Muscle layer of duodenum (tissue), 2 donors: ENCODE measurements around the gene PCID2.
"Not testable (repeated sequence)": the region's sequence is repeated elsewhere in the genome, so short reads cannot be mapped to it uniquely, and the experiment has no call there.

Source experiments
- H3K27ac ChIP-seq: one replicate; pipeline ENCODE4 v1.7.0; 2013; ENCODE audit warnings: mild to moderate bottlenecking, low read length
- H3K27me3 ChIP-seq: one replicate; pipeline ENCODE4 v1.7.0; 2013; ENCODE audit warnings: low read depth, mild to moderate bottlenecking, control low read depth, low read length
- H3K36me3 ChIP-seq, 2 donors: one replicate each; pipeline ENCODE4 v1.7.0; 2013; ENCODE audit warnings: low read length in 2 of 2, control low read depth in 1 of 2, mild to moderate bottlenecking in 1 of 2; ENCODE audit not compliant: insufficient read depth in 2 of 2, control insufficient read depth in 1 of 2
- H3K4me1 ChIP-seq, 2 donors: one replicate each; pipeline ENCODE4 v1.7.0; 2013; ENCODE audit warnings: low read length in 2 of 2, mild to moderate bottlenecking in 2 of 2, control low read depth in 1 of 2, moderate library complexity in 1 of 2; ENCODE audit not compliant: insufficient read depth in 2 of 2, control insufficient read depth in 1 of 2
- H3K4me3 ChIP-seq, 2 donors: one replicate each; pipeline ENCODE4 v1.7.0; 2013; ENCODE audit warnings: low read length in 2 of 2, low read depth in 1 of 2, mild to moderate bottlenecking in 1 of 2
- H3K9me3 ChIP-seq, 2 donors: one replicate each; pipeline ENCODE4 v1.7.0; 2013; ENCODE audit warnings: low read length in 2 of 2, control low read depth in 1 of 2, mild to moderate bottlenecking in 1 of 2; ENCODE audit not compliant: control insufficient read depth in 1 of 2
- donor health status: healthy.

Gene PCID2

GRCh38 chr13:113208421-113209335 lies at the start of gene PCID2:
TSS of gene PCID2 (minus strand) at chr13:113208669. CDS start at chr13:113208634, 35 bp downstream.
- peak within 1 kb of the TSS; percentile 79 for H3K27ac ChIP-seq
- peak within 1 kb of the TSS; percentile 86 to 95 for H3K4me3 ChIP-seq
- H3K9me3 ChIP-seq: no peaks in the 10 kb centered on the region
- peaks cover 13 to 60% of the 10 kb centered on the region in 2 donors for H3K4me1 ChIP-seq
- peaks cover 0 to 12% of the 10 kb centered on the region in 2 donors for H3K36me3 ChIP-seq
- H3K27me3 ChIP-seq: no peaks in the 10 kb centered on the region

GRCh38 chr13:113257908-113258307 lies 49.4 kb upstream of the PCID2 start:
- H3K4me1 ChIP-seq, H3K27me3 ChIP-seq, H3K27ac ChIP-seq, H3K9me3 ChIP-seq, H3K4me3 ChIP-seq: not testable (repeated sequence)
- H3K36me3 ChIP-seq: peaks cover 44 to 75% of the 10 kb centered on the region in 2 donors

DNA sequence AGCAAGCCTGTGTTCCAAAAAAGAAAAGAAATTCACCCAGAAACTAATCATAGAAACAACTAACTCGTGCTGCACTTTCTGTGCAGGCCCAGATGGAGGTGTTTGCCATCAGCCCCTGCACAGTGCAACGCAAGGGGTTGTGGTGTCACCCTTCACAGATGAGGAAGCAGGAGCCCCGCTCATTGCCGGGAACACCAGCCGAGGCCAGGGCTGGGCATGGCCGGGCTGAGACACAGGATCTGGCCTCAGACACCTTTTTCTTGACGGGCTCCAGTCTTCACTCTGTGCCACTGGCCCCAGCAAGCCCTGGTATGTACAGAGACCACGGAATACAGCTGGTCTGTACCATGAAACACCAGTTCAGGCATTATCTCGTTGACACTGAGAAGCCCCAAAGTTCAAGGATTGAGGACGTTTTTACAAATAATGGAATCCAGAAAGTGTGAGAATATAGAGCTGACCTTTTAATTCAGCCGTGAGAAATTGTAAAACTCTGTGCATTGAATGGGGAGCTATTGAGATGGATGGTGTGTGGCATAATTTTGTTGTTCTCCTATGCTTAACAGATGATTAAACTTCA lies 44.1 kb upstream of the PCID2 start:
- H3K27ac ChIP-seq: no peak overlapping the region
- H3K36me3 ChIP-seq: peaks cover 49 to 83% of the 10 kb centered on the region in 2 donors
- no peaks in the 10 kb centered on the region for H3K9me3 ChIP-seq
- H3K27me3 ChIP-seq: no peaks in the 10 kb centered on the region
- H3K4me1 ChIP-seq: no peaks in the 10 kb centered on the region
- no peak overlapping the region for H3K4me3 ChIP-seq

GRCh38 chr13:113245849-113246796 lies 37.7 kb upstream of the PCID2 start:
- Histone ChIP-seq H3K27ac (no peak overlapping the region), H3K4me1 (no peaks in the 10 kb centered on the region), H3K36me3 (peaks cover 71 to 83% of the 10 kb centered on the region in 2 donors), H3K9me3 (no peaks in the 10 kb centered on the region), H3K27me3 (no peaks in the 10 kb centered on the region), H3K4me3 (no peak overlapping the region)

DNA sequence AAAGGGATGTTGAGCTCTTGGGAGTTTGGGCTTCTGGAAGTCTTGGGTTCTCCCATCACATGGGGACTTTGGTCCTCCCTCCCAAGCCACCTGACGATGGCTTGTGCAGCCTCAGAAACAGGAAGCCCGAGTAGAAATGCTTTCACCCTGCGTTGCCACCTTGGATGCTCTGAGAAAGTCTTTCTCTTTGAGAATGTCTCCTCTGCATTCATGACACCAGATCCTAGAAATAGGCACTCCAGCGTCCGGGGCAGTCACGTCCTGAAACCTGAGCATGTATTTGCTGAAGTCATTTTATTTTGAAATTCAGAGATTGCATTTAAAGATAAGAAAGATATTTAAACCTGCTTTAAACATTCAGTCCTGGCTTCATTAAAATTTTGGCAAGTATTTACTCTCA lies 35.4 kb upstream of the PCID2 start:
- H3K36me3 ChIP-seq: peaks cover 76 to 78% of the 10 kb centered on the region in 2 donors

GRCh38 chr13:113241623-113242022 lies 33.2 kb upstream of the PCID2 start:
- H3K27me3 ChIP-seq, H3K27ac ChIP-seq, H3K9me3 ChIP-seq, H3K4me1 ChIP-seq, H3K4me3 ChIP-seq: not testable (repeated sequence)
- peaks cover 66 to 72% of the 10 kb centered on the region in 2 donors for H3K36me3 ChIP-seq

More for the DNA sequence above, 35.4 kb upstream of the PCID2 start:
- Histone ChIP-seq H3K27ac (no peak overlapping the region), H3K4me3 (no peak overlapping the region), H3K27me3 (no peaks in the 10 kb centered on the region), H3K4me1 (no peaks in the 10 kb centered on the region), H3K9me3 (no peaks in the 10 kb centered on the region)

DNA sequence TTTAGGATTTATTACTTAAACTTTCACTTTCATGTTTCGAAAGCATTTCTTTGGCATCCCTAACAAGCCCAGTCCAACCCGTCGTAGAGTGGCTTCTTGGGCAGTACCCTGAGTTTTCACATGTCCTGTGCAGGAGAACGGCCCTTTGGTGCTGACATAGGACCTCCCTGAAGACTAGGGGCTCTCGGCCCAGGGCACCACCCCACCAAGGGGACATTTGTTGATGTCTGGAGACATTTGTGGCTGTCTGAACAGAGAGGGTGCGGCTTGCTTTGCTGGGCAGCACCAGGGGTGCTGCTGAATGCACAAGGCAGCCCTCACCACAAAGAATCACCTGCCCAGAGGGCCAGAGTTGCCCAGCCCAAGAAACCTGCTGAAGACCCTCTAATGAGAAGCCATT lies 31.5 kb upstream of the PCID2 start:
- H3K9me3 ChIP-seq: no peaks in the 10 kb centered on the region
- no peaks in the 10 kb centered on the region for H3K4me1 ChIP-seq
- H3K27ac ChIP-seq: no peak overlapping the region
- no peak overlapping the region for H3K4me3 ChIP-seq
- H3K36me3 ChIP-seq: peaks cover 49 to 61% of the 10 kb centered on the region in 2 donors
- no peaks in the 10 kb centered on the region for H3K27me3 ChIP-seq

DNA sequence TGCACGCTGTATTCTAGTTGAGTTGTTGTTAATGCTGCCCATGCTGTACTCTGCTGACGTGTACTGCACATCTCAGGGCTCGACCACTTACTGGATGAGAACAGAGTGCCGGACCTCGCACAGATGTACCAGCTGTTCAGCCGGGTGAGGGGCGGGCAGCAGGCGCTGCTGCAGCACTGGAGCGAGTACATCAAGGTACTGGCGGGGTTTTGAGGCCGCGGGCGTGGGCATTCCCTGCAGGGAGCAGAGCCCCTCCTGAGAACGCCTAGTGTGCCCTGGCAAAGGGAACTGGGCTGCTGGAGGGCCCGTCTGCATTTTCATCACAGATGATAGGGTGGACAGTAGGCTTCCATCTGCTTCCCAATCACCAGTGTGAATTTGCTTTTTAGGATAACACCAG lies 30.9 kb upstream of the PCID2 start:
- Histone ChIP-seq H3K9me3 (no peaks in the 10 kb centered on the region), H3K27me3 (no peaks in the 10 kb centered on the region), H3K27ac (no peak overlapping the region), H3K4me1 (no peaks in the 10 kb centered on the region), H3K36me3 (peaks cover 45 to 59% of the 10 kb centered on the region in 2 donors), H3K4me3 (no peak overlapping the region)

DNA sequence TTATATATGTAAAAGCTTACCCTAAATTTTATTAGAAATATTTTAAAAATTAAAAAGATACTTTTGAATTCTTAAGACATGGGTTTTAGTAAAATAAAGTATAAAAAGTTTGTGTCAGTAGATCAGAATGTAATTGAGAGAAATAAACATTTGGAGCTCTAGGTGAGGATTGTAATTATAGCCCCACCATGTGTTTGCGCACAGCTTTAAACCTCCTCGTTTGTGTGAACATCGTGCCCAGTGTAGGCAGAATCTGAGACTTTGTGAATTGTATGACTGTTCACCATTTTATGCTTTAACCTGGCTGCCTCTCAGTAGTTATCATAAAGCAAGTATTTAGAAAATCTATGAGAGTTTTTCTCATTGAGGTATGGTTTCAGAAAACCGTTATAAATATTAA lies 30.1 kb upstream of the PCID2 start:
- Histone ChIP-seq H3K27me3 (no peaks in the 10 kb centered on the region), H3K27ac (no peak overlapping the region), H3K4me3 (no peak overlapping the region), H3K36me3 (peaks cover 39 to 57% of the 10 kb centered on the region in 2 donors), H3K4me1 (no peaks in the 10 kb centered on the region), H3K9me3 (no peaks in the 10 kb centered on the region)

GRCh38 chr13:113233101-113233500 lies 24.6 kb upstream of the PCID2 start:
- Histone ChIP-seq H3K27me3 (no peaks in the 10 kb centered on the region), H3K4me1 (no peaks in the 10 kb centered on the region), H3K9me3 (no peaks in the 10 kb centered on the region), H3K36me3 (peaks cover 39 to 72% of the 10 kb centered on the region in 2 donors), H3K4me3 (no peak overlapping the region), H3K27ac (no peak overlapping the region)
